Vagina (tissue), 2 donors: ENCODE data around the gene IGFL4. TPM values are rescaled to one million over a fixed set of nuclear protein-coding genes. Genes with fewer than 3 reads are reported as not detected.

ENCODE experiments used
- DNase-seq, 2 donors: peaks; one replicate each; pipeline ENCODE4 v3.0.0-alpha.2; 2017; ENCODE audit errors: extremely low spot score in 2 of 2
- H3K27ac ChIP-seq: fragments of 200-600 bp; sonication (generic); one replicate; pipeline ENCODE4 v1.5.1; 2019
- H3K27me3 ChIP-seq: fragments of 200-600 bp; sonication (generic); one replicate; pipeline ENCODE4 v1.5.1; 2019
- H3K36me3 ChIP-seq, 2 donors: fragments of 200-600 bp; sonication (generic); one replicate each; pipeline ENCODE4 v1.5.1; 2017 to 2019
- H3K4me1 ChIP-seq: fragments of 200-600 bp; sonication (generic); one replicate; pipeline ENCODE4 v1.5.1; 2019
- H3K4me3 ChIP-seq, 2 donors: fragments of 200-600 bp; sonication (generic); 1 replicate in 1 of 2; 2 replicates in 1 of 2; pipeline ENCODE4 v1.5.1; 2016 to 2019
- H3K9me3 ChIP-seq: fragments of 200-600 bp; sonication (generic); one replicate; pipeline ENCODE4 v1.5.1; 2019
- CTCF ChIP-seq, 3 experiments: fragments of 450-650 bp in 2 of 3; fragments of 200-600 bp in 1 of 3; sonication (generic) in 1 of 3; IDR thresholded peaks; one replicate each; pipeline ENCODE4 v1.5.1; 2017 to 2019; ENCODE audit warnings: antibody characterized with exemption in 3 of 3, mild to moderate bottlenecking in 2 of 3, moderate library complexity in 2 of 3
- POLR2A ChIP-seq, 2 donors: fragments of 450-650 bp; IDR thresholded peaks; one replicate each; pipeline ENCODE4 v1.6.1; 2017; ENCODE audit warnings: antibody characterized with exemption in 2 of 2, mild to moderate bottlenecking in 2 of 2, moderate library complexity in 2 of 2
- POLR2AphosphoS5 ChIP-seq, 2 donors: sonication (generic); formaldehyde crosslinking; IDR thresholded peaks; one replicate each; pipeline ENCODE4 v1.9.0; 2017; ENCODE audit warnings: antibody characterized with exemption in 2 of 2, mild to moderate bottlenecking in 2 of 2, low read depth in 1 of 2; ENCODE audit not compliant: insufficient read depth in 1 of 2
- intact Hi-C: fragments of 100-400 bp; cut with DNase I; formaldehyde crosslinking; loops from one replicate; pipeline ENCODE4 v1.15.1; 2023
- total RNA-seq: library from RNA; depleted of rRNA; stranded (reverse); fragments of >200 nt; gene quantifications from one replicate; pipeline ENCODE4 v1.2.3, GENCODE V29; 2016

IGFL4 gene
- total RNA-seq, 1 donor from 2014 or later: not detected

- Histone ChIP-seq H3K4me1 (no peaks in the 10 kb centered on the region), H3K27me3 (no peaks in the 10 kb centered on the region), H3K4me3 (no peak overlapping the region), H3K9me3 (no peaks in the 10 kb centered on the region), H3K27ac (no peak overlapping the region), H3K36me3 (no peaks in the 10 kb centered on the region)
- intact Hi-C loops: no loop called here
- TF ChIP-seq CTCF (IDR thresholded peaks at IDR 0.05): no peak
- TF ChIP-seq POLR2AphosphoS5 (IDR thresholded peaks at IDR 0.05; ENCODE audit: insufficient read depth in 1 of 2, low read depth in 1 of 2): no peak
- TF ChIP-seq POLR2A (IDR thresholded peaks at IDR 0.05): no peak
- no peak for DNase-seq
Observed at GRCh38 chr19:46030812-46031550, 9.8 kb downstream of the IGFL4 start.

- no peak for DNase-seq
- Histone ChIP-seq H3K4me1 (no peaks in the 10 kb centered on the region), H3K36me3 (no peaks in the 10 kb centered on the region), H3K9me3 (no peaks in the 10 kb centered on the region), H3K27me3 (no peaks in the 10 kb centered on the region), H3K27ac (no peak overlapping the region), H3K4me3 (no peak overlapping the region)
- TF ChIP-seq POLR2AphosphoS5 (IDR thresholded peaks at IDR 0.05; ENCODE audit: insufficient read depth in 1 of 2, low read depth in 1 of 2): no peak
- no peak for TF ChIP-seq CTCF (IDR thresholded peaks at IDR 0.05)
- TF ChIP-seq POLR2A (IDR thresholded peaks at IDR 0.05): no peak
- intact Hi-C loops: loop anchor here (5.0 kb wide), 1 partner anchor 241 kb away; no protein-coding TSS in a partner anchor
Observed at GRCh38 chr19:46025835-46026234, 15.0 kb downstream of the IGFL4 start.

- Histone ChIP-seq H3K4me1 (no peaks in the 10 kb centered on the region), H3K4me3 (no peak overlapping the region), H3K27ac (no peak overlapping the region), H3K9me3 (no peaks in the 10 kb centered on the region), H3K36me3 (no peaks in the 10 kb centered on the region), H3K27me3 (no peaks in the 10 kb centered on the region)
- no peak for DNase-seq
- intact Hi-C loops: no loop called here
- TF ChIP-seq POLR2A (IDR thresholded peaks at IDR 0.05): no peak
- no peak for TF ChIP-seq POLR2AphosphoS5 (IDR thresholded peaks at IDR 0.05; ENCODE audit: insufficient read depth in 1 of 2, low read depth in 1 of 2)
- TF ChIP-seq CTCF (IDR thresholded peaks at IDR 0.05): no peak
Observed at GRCh38 chr19:46023311-46023779, 17.5 kb downstream of the IGFL4 start.

GRCh38 chr19:46022431-46023310, 18.1 kb downstream of the IGFL4 start, which contains the start of gene PGLYRP1:
Gene PGLYRP1 (minus strand): TSS chr19:46023053. CDS start chr19:46023021, 32 bp downstream.
- DNase-seq: no peak
- Histone ChIP-seq H3K36me3 (no peaks in the 10 kb centered on the region), H3K27me3 (no peaks in the 10 kb centered on the region), H3K9me3 (no peaks in the 10 kb centered on the region), H3K4me1 (no peaks in the 10 kb centered on the region), H3K27ac (no peak within 1 kb of the TSS), H3K4me3 (no peak within 1 kb of the TSS)
- TF ChIP-seq CTCF (IDR thresholded peaks at IDR 0.05): no peak
- TF ChIP-seq POLR2A (IDR thresholded peaks at IDR 0.05): no peak
- no peak for TF ChIP-seq POLR2AphosphoS5 (IDR thresholded peaks at IDR 0.05; ENCODE audit: insufficient read depth in 1 of 2, low read depth in 1 of 2)
- intact Hi-C loops: no loop called here
